GM19455 (cell line): ENCODE results near the gene HMCES.
"Not testable (repeated sequence)": the region's sequence is repeated elsewhere in the genome, so short reads cannot be mapped to it uniquely, and the experiment has no call there.

Experiments used
- ATAC-seq: cut with Tn5 transposase; IDR thresholded peaks from one replicate; pipeline ENCODE4 v1.9.1; 2021; ENCODE audit not compliant: unreplicated experiment

The HMCES gene

GRCh38 chr3:129318921-129319320, 40.3 kb downstream of the HMCES start:
- no peak for ATAC-seq

- no peak for ATAC-seq
These were observed 41.6 kb downstream of the HMCES start for GRCh38 chr3:129320261-129320660.

GRCh38 chr3:129320825-129321487, 42.3 kb downstream of the HMCES start:
- ATAC-seq = no peak

- ATAC-seq = no peak
These were observed 43.2 kb downstream of the HMCES start for GRCh38 chr3:129321887-129322286.

GRCh38 chr3:129323651-129324294, 45.1 kb downstream of the HMCES start:
- no peak for ATAC-seq

GRCh38 chr3:129324855-129325254, 46.2 kb downstream of the HMCES start:
- no peak for ATAC-seq

GRCh38 chr3:129325383-129325782, 46.7 kb downstream of the HMCES start:
- no peak for ATAC-seq

GRCh38 chr3:129326138-129326537, 47.5 kb downstream of the HMCES start:
- ATAC-seq = no peak

- no peak for ATAC-seq
These were observed 47.9 kb downstream of the HMCES start for GRCh38 chr3:129326595-129326994.

- ATAC-seq = no peak
These were observed 48.8 kb downstream of the HMCES start for GRCh38 chr3:129327510-129327909.

- no peak for ATAC-seq
These were observed 51.2 kb downstream of the HMCES start for GRCh38 chr3:129329858-129330257.

- ATAC-seq = no peak
These were observed 51.7 kb downstream of the HMCES start for GRCh38 chr3:129330409-129330808.

GRCh38 chr3:129333891-129334290, 55.2 kb downstream of the HMCES start:
- ATAC-seq = no peak

GRCh38 chr3:129336093-129336706, 57.5 kb downstream of the HMCES start:
- no peak for ATAC-seq

- not testable (repeated sequence) for ATAC-seq
These were observed 59.0 kb downstream of the HMCES start for GRCh38 chr3:129337719-129338118.

- not testable (repeated sequence) for ATAC-seq
These were observed 60.5 kb downstream of the HMCES start for GRCh38 chr3:129339186-129339585.

- ATAC-seq = not testable (repeated sequence)
These were observed 61.2 kb downstream of the HMCES start for GRCh38 chr3:129339833-129340232.

GRCh38 chr3:129341331-129342141, 62.9 kb downstream of the HMCES start:
- no peak for ATAC-seq

- ATAC-seq = no peak
These were observed 65.1 kb downstream of the HMCES start for GRCh38 chr3:129343643-129344360.

- no peak for ATAC-seq
These were observed 66.0 kb downstream of the HMCES start for GRCh38 chr3:129344540-129345220.
